SK-N-SH (cell line): ENCODE measurements around the gene LRRC8D. TPM values are rescaled to one million over a fixed set of nuclear protein-coding genes. Genes with fewer than 3 reads are reported as not detected.

ENCODE experiments used
- CTCF ChIA-PET: fragments of 300-600, 350-600 bp; formaldehyde crosslinking; extraction: SDS; loops from one replicate; lab custom pipeline; 2021; lab: Yijun Ruan, JAX
- POLR2A ChIA-PET: fragments of 350-600 bp; sonication (Branson Sonifier 250); formaldehyde crosslinking; extraction: SDS; loops from one replicate; lab custom pipeline; 2020; ENCODE audit warnings: antibody characterized with exemption, inconsistent platforms; lab: Yijun Ruan, JAX
- DNase-seq: peaks from one replicate; pipeline ENCODE4 v3.0.0; 2012
- H2AFZ ChIP-seq: fragments of 200-600 bp; sonication (generic); 2 replicates; pipeline ENCODE4 v1.8.1; 2016; ENCODE audit warnings: antibody characterized with exemption, mild to moderate bottlenecking, low read depth
- H3F3A ChIP-seq: fragments of 200-600 bp; sonication (generic); replicated peaks from 2 replicates; pipeline ENCODE3; 2016; ENCODE audit warnings: antibody characterized with exemption, mild to moderate bottlenecking; ENCODE audit not compliant: insufficient read depth
- H3K27ac ChIP-seq, 2 experiments: fragments of 200-500 bp in 1 of 2; fragments of 200-600 bp in 1 of 2; sonication (Bioruptor generic) in 1 of 2; sonication (generic), shearing (Covaris generic) in 1 of 2; 2 replicates each; pipeline versions ENCODE4 v1.5.1 to v1.6.1; 2014 to 2016; ENCODE audit warnings: low read depth in 2 of 2, inconsistent platforms in 1 of 2, low read length in 1 of 2, mild to moderate bottlenecking in 1 of 2, mixed read lengths in 1 of 2
- H3K27me3 ChIP-seq: fragments of 200-600 bp; sonication (generic), shearing (Covaris generic); 2 replicates; pipeline ENCODE4 v1.6.1; 2016; ENCODE audit warnings: mixed run types; ENCODE audit not compliant: insufficient read depth
- H3K36me3 ChIP-seq, 2 experiments: fragments of 200-500 bp in 1 of 2; fragments of 200-600 bp in 1 of 2; sonication (Bioruptor generic) in 1 of 2; sonication (generic) in 1 of 2; replicated peaks in 1 of 2; 2 replicates each; pipeline versions ENCODE3 to v1.5.1; 2014 to 2016; ENCODE audit warnings: low read length in 1 of 2, mild to moderate bottlenecking in 1 of 2; ENCODE audit not compliant: insufficient read depth in 2 of 2, control insufficient read depth in 1 of 2
- H3K4me1 ChIP-seq, 2 experiments: fragments of 200-500 bp in 1 of 2; fragments of 200-600 bp in 1 of 2; sonication (Bioruptor generic) in 1 of 2; sonication (generic), shearing (Covaris generic) in 1 of 2; 2 replicates each; pipeline versions ENCODE4 v1.5.1 to v1.6.1; 2014 to 2016; ENCODE audit warnings: low read depth in 1 of 2, low read length in 1 of 2, mixed run types in 1 of 2; ENCODE audit not compliant: insufficient read depth in 2 of 2, control insufficient read depth in 1 of 2
- H3K4me2 ChIP-seq: fragments of 200-600 bp; sonication (generic), shearing (Covaris generic); 2 replicates; pipeline ENCODE4 v1.6.1; 2017; ENCODE audit warnings: mixed run types
- H3K4me3 ChIP-seq, 2 experiments: fragments of 200-500 bp in 1 of 2; fragments of 200-600 bp in 1 of 2; sonication (Bioruptor generic) in 1 of 2; sonication (generic), shearing (Covaris generic) in 1 of 2; 2 replicates each; pipeline versions ENCODE4 v1.5.1 to v1.8.1; 2014 to 2016; ENCODE audit warnings: low read depth in 2 of 2, inconsistent platforms in 1 of 2, low read length in 1 of 2, mild to moderate bottlenecking in 1 of 2, mixed read lengths in 1 of 2, moderate library complexity in 1 of 2
- H3K79me2 ChIP-seq: fragments of 200-600 bp; sonication (generic); 2 replicates; pipeline ENCODE4 v1.8.1; 2017; ENCODE audit warnings: mild to moderate bottlenecking; ENCODE audit not compliant: insufficient read depth
- H3K9ac ChIP-seq: fragments of 200-600 bp; sonication (generic); 2 replicates; pipeline ENCODE4 v1.6.1; 2017; ENCODE audit warnings: mixed run types
- H3K9me2 ChIP-seq: fragments of 200-600 bp; sonication (generic); 2 replicates; pipeline ENCODE4 v1.6.1; 2017; ENCODE audit warnings: mixed run types
- H3K9me3 ChIP-seq: fragments of 200-600 bp; sonication (generic); 2 replicates; pipeline ENCODE4 v1.6.1; 2017; ENCODE audit warnings: mixed run types, mild to moderate bottlenecking, moderate library complexity
- H4K20me1 ChIP-seq: fragments of 200-600 bp; sonication (generic); 2 replicates; pipeline ENCODE4 v1.6.1; 2017; ENCODE audit warnings: mild to moderate bottlenecking, mixed run types; ENCODE audit not compliant: insufficient read depth
- CHD2 ChIP-seq: fragments of 150-350 bp; IDR thresholded peaks from 2 replicates; pipeline ENCODE4 v1.6.1; 2018; ENCODE audit warnings: low read length; ENCODE audit not compliant: partially characterized antibody
- EZH2phosphoT487 ChIP-seq: fragments of 200-600 bp; sonication (generic); IDR thresholded peaks from 2 replicates; pipeline ENCODE4 v1.6.1; 2017; ENCODE audit warnings: low read depth, mixed run types, mild to moderate bottlenecking, antibody characterized with exemption, moderate library complexity, borderline replicate concordance
- FOSL2 ChIP-seq: IDR thresholded peaks from 2 replicates; pipeline ENCODE4 v1.4.0; 2012; ENCODE audit warnings: low read depth, mild to moderate bottlenecking, moderate library complexity, borderline replicate concordance
- GABPA ChIP-seq: IDR thresholded peaks from 2 replicates; pipeline ENCODE4 v1.4.0; 2012; ENCODE audit warnings: low read depth, mild to moderate bottlenecking
- GATA2 ChIP-seq: sonication (generic); formaldehyde crosslinking; IDR thresholded peaks from 2 replicates; pipeline ENCODE4 v1.5.0; 2020; ENCODE audit warnings: mild to moderate bottlenecking, missing genetic modification reagents
- JUND ChIP-seq: IDR thresholded peaks from 2 replicates; pipeline ENCODE4 v1.4.0; 2012
- MEF2A ChIP-seq: IDR thresholded peaks from 2 replicates; pipeline ENCODE4 v1.4.0; 2012; ENCODE audit warnings: low read depth, borderline replicate concordance
- NRF1 ChIP-seq: IDR thresholded peaks from 2 replicates; pipeline ENCODE4 v1.6.1; 2012; ENCODE audit warnings: low read depth, mild to moderate bottlenecking, low read length
- POLR2AphosphoS5 ChIP-seq: IDR thresholded peaks from 2 replicates; pipeline ENCODE4 v1.6.1; 2012; ENCODE audit warnings: low read depth, low read length
- RCOR1 ChIP-seq: fragments of 150-350 bp; IDR thresholded peaks from 2 replicates; pipeline ENCODE4 v1.6.1; 2017; ENCODE audit warnings: antibody characterized with exemption, low read length
- SIN3A ChIP-seq: IDR thresholded peaks from 2 replicates; pipeline ENCODE4 v1.6.1; 2012; ENCODE audit warnings: low read depth, mild to moderate bottlenecking, low read length, moderate library complexity, borderline replicate concordance
- TCF12 ChIP-seq: IDR thresholded peaks from 2 replicates; pipeline ENCODE4 v1.4.0; 2012
- YY1 ChIP-seq: IDR thresholded peaks from 2 replicates; pipeline ENCODE4 v1.4.0; 2012; ENCODE audit warnings: low read depth, mild to moderate bottlenecking
- WGBS: methylation state at CpG from one replicate; pipeline ENCODE4 v1.1.6; 2017; ENCODE audit warnings: low lambda C conversion rate; 5-methylcytosine and 5-hydroxymethylcytosine counted together
- polyA plus RNA-seq, 3 experiments: library from polyadenylated mRNA; depleted of rRNA; stranded (reverse); fragments of >200 nt; gene quantifications; 2 replicates each; pipeline ENCODE4 v1.2.3, GENCODE V29; 2012
- TF ChIP-seq, protein P1 (sequence below): fragments of 150-350 bp; IDR thresholded peaks from 2 replicates; pipeline ENCODE4 v1.6.1; 2016; ENCODE audit warnings: mild to moderate bottlenecking, low read depth, low read length
- TF ChIP-seq, protein P2 (sequence below): IDR thresholded peaks from 2 replicates; pipeline ENCODE4 v1.6.1; 2012; ENCODE audit warnings: mild to moderate bottlenecking, low read depth, low read length, moderate library complexity
- TF ChIP-seq, protein P3 (sequence below): fragments of 150-350 bp; IDR thresholded peaks from 2 replicates; pipeline ENCODE4 v1.6.1; 2017; ENCODE audit warnings: antibody characterized with exemption, low read length, low read depth, borderline replicate concordance

The LRRC8D gene
- polyA plus RNA-seq, 1 of the 3 experiments (the other 2 are of a cell fraction) = 15.0 TPM

DNA sequence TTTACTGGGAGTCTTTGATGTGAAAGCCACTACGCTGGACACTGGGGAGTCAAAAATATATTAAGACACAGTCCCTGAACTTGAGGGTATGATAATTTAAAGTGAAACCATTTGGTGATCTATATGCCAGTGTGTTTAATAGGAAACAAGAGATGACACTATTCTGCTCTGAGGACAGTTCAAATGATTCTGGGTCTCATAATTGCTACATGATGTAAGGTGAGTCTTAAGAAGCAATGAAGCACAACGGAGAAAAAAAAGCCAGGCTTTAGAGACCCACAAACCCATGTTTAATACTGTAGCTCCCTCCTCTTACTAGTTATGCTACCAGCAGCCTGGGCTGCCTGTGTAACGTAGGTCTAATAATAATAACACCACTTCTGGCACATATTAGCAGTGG is 14.2 kb upstream of the LRRC8D start:
- no peak overlapping the region for H3K27ac ChIP-seq
- H2AFZ ChIP-seq = no peak overlapping the region
- peaks cover 3% of the 10 kb centered on the region for H3F3A ChIP-seq
- H3K4me3 ChIP-seq = no peak overlapping the region
- H3K4me2 ChIP-seq = no peak overlapping the region
- ChIA-PET POLR2A (no interaction called here), CTCF (interaction anchor here (1.0 to 1.7 kb wide), 3 partner anchors 32 to 181 kb away, joined by 3 to 6 read pairs (median 4); no protein-coding TSS in a partner anchor)
- no peaks in the 10 kb centered on the region for H3K27me3 ChIP-seq
- DNase-seq = no peak
- WGBS = 80% methylated on average over 3 of the region's 3 CpGs
- no peaks in the 10 kb centered on the region for H3K9me2 ChIP-seq
- H4K20me1 ChIP-seq = no peaks in the 10 kb centered on the region
- no peak overlapping the region for H3K9ac ChIP-seq
- H3K4me1 ChIP-seq = no peaks in the 10 kb centered on the region; a peak in 1 of 4 replicates
- no peaks in the 10 kb centered on the region for H3K36me3 ChIP-seq
- H3K9me3 ChIP-seq = no peaks in the 10 kb centered on the region
- H3K79me2 ChIP-seq = no peaks in the 10 kb centered on the region
- TF ChIP-seq TCF12 (no peak), NRF1 (no peak), POLR2AphosphoS5 (no peak), GATA2 (CRISPR knock-in tag) (no peak), EZH2phosphoT487 (no peak), SIN3A (no peak), FOSL2 (no peak), GABPA (no peak), MEF2A (no peak), JUND (no peak), CHD2 (no peak), RCOR1 (no peak), YY1 (no peak)
- TF ChIP-seq, protein P1, sequence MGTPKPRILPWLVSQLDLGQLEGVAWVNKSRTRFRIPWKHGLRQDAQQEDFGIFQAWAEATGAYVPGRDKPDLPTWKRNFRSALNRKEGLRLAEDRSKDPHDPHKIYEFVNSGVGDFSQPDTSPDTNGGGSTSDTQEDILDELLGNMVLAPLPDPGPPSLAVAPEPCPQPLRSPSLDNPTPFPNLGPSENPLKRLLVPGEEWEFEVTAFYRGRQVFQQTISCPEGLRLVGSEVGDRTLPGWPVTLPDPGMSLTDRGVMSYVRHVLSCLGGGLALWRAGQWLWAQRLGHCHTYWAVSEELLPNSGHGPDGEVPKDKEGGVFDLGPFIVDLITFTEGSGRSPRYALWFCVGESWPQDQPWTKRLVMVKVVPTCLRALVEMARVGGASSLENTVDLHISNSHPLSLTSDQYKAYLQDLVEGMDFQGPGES = no peak
- TF ChIP-seq, protein P2, sequence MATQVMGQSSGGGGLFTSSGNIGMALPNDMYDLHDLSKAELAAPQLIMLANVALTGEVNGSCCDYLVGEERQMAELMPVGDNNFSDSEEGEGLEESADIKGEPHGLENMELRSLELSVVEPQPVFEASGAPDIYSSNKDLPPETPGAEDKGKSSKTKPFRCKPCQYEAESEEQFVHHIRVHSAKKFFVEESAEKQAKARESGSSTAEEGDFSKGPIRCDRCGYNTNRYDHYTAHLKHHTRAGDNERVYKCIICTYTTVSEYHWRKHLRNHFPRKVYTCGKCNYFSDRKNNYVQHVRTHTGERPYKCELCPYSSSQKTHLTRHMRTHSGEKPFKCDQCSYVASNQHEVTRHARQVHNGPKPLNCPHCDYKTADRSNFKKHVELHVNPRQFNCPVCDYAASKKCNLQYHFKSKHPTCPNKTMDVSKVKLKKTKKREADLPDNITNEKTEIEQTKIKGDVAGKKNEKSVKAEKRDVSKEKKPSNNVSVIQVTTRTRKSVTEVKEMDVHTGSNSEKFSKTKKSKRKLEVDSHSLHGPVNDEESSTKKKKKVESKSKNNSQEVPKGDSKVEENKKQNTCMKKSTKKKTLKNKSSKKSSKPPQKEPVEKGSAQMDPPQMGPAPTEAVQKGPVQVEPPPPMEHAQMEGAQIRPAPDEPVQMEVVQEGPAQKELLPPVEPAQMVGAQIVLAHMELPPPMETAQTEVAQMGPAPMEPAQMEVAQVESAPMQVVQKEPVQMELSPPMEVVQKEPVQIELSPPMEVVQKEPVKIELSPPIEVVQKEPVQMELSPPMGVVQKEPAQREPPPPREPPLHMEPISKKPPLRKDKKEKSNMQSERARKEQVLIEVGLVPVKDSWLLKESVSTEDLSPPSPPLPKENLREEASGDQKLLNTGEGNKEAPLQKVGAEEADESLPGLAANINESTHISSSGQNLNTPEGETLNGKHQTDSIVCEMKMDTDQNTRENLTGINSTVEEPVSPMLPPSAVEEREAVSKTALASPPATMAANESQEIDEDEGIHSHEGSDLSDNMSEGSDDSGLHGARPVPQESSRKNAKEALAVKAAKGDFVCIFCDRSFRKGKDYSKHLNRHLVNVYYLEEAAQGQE = no peak
- TF ChIP-seq, all 33 proteins: peak for 0

DNA sequence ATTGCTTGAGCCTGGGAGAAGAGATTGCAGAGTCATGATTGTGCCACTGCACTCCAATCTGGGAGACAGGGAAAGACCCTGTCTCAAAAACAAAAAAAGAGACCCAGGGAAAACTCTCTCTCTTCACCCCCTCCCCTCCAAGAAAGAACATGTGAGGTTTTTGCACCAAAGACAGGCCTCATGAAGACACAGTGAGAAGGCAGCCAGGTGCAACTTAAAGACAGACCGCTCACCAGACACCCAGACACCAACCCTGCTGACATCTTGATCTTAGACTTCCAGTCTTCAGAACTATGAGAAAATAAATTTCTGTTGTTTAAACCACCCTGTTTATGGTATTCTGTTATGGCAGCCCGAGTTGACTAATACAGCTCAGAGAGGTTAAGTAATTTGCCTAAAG is 13.3 kb upstream of the LRRC8D start:
- no peaks in the 10 kb centered on the region for H3K9me3 ChIP-seq
- CTCF ChIA-PET = interaction anchor here (1.2 to 2.4 kb wide), 4 partner anchors 36 to 180 kb away, joined by 3 to 6 read pairs (median 4); no protein-coding TSS in a partner anchor
- H3K27ac ChIP-seq = no peak overlapping the region
- H3K79me2 ChIP-seq = no peaks in the 10 kb centered on the region
- H3K36me3 ChIP-seq = no peaks in the 10 kb centered on the region
- no peak overlapping the region for H3K9ac ChIP-seq
- no peaks in the 10 kb centered on the region for H4K20me1 ChIP-seq
- H3K9me2 ChIP-seq = no peaks in the 10 kb centered on the region
- H2AFZ ChIP-seq = no peak overlapping the region
- TF ChIP-seq MEF2A = no peak
- no peak for TF ChIP-seq SIN3A
- TF ChIP-seq, protein P3, sequence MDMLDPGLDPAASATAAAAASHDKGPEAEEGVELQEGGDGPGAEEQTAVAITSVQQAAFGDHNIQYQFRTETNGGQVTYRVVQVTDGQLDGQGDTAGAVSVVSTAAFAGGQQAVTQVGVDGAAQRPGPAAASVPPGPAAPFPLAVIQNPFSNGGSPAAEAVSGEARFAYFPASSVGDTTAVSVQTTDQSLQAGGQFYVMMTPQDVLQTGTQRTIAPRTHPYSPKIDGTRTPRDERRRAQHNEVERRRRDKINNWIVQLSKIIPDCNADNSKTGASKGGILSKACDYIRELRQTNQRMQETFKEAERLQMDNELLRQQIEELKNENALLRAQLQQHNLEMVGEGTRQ = no peak
- no peak overlapping the region for H3K4me2 ChIP-seq
- H3K27me3 ChIP-seq = no peaks in the 10 kb centered on the region
- 87% methylated on average over 2 of the region's 2 CpGs for WGBS
- POLR2A ChIA-PET = no interaction called here
- H3K4me1 ChIP-seq = peaks cover under 1 to 3% of the 10 kb centered on the region in 2 experiments; a peak in 3 of 4 replicates
- H3K4me3 ChIP-seq = no peak overlapping the region
- H3F3A ChIP-seq = peaks cover 3% of the 10 kb centered on the region
- no peak for DNase-seq
